CD8-positive, alpha-beta memory T cell (primary cell): ENCODE measurements around the gene LHX6. TPM values are rescaled to one million over a fixed set of nuclear protein-coding genes. Genes with fewer than 3 reads are reported as not detected.

Experiments used
- CTCF ChIA-PET: fragments of 350-600 bp; sonication (Branson Sonifier 250); formaldehyde crosslinking; loops from one replicate; lab custom pipeline; 2021; ENCODE audit warnings: antibody characterized with exemption; lab: Charles Lee
- POLR2A ChIA-PET: fragments of 350-600 bp; sonication (Branson Sonifier 250); formaldehyde crosslinking; loops from one replicate; lab custom pipeline; 2021; ENCODE audit warnings: antibody characterized with exemption; lab: Charles Lee
- DNase-seq, 5 donors: peaks; one replicate each; pipeline versions ENCODE4 v3.0.0 to v3.0.0-alpha.2; 2020 to 2022; ENCODE audit warnings: mixed read lengths in 1 of 5
- H3K27ac ChIP-seq: one replicate; pipeline ENCODE4 v1.7.0; 2013; ENCODE audit warnings: low read depth, mild to moderate bottlenecking, low read length, moderate library complexity
- H3K27me3 ChIP-seq: 2 replicates; pipeline ENCODE4 v1.7.0; 2013; ENCODE audit warnings: low read length, mild to moderate bottlenecking; ENCODE audit not compliant: insufficient read depth, poor library complexity, severe bottlenecking
- H3K36me3 ChIP-seq: 2 replicates; pipeline ENCODE4 v1.7.0; 2013; ENCODE audit warnings: mild to moderate bottlenecking, low read length, moderate library complexity; ENCODE audit not compliant: insufficient read depth
- H3K4me1 ChIP-seq: 2 replicates; pipeline ENCODE4 v1.7.0; 2013; ENCODE audit warnings: mild to moderate bottlenecking, low read length, moderate library complexity; ENCODE audit not compliant: insufficient read depth
- H3K4me3 ChIP-seq: 2 replicates; pipeline ENCODE4 v1.7.0; 2013; ENCODE audit warnings: mild to moderate bottlenecking, low read length
- H3K9me3 ChIP-seq: 2 replicates; pipeline ENCODE4 v1.7.0; 2013; ENCODE audit warnings: mild to moderate bottlenecking, low read length
- H3K27ac Mint-ChIP-seq, 8 donors: one replicate each; pipeline ENCODE4 v1.8.0; 2020 to 2021; ENCODE audit warnings: mixed read lengths in 8 of 8, mild to moderate bottlenecking in 6 of 8, inconsistent platforms in 3 of 8, moderate library complexity in 3 of 8
- H3K27me3 Mint-ChIP-seq, 2 donors: one replicate each; pipeline ENCODE4 v1.8.0; 2020 to 2021; ENCODE audit warnings: mixed read lengths in 2 of 2, mild to moderate bottlenecking in 1 of 2, moderate library complexity in 1 of 2
- H3K36me3 Mint-ChIP-seq, 3 donors: one replicate each; pipeline ENCODE4 v1.8.0; 2020 to 2021; ENCODE audit warnings: mixed read lengths in 3 of 3, inconsistent platforms in 1 of 3, mild to moderate bottlenecking in 1 of 3
- H3K4me1 Mint-ChIP-seq, 3 donors: one replicate each; pipeline ENCODE4 v1.8.0; 2020 to 2021; ENCODE audit warnings: mixed read lengths in 3 of 3, inconsistent platforms in 1 of 3, mild to moderate bottlenecking in 1 of 3
- H3K4me3 Mint-ChIP-seq, 7 donors: one replicate each; pipeline ENCODE4 v1.8.0; 2020 to 2021; ENCODE audit warnings: mixed read lengths in 7 of 7, mild to moderate bottlenecking in 6 of 7, moderate library complexity in 4 of 7, inconsistent platforms in 2 of 7
- H3K9me3 Mint-ChIP-seq, 5 donors: one replicate each; pipeline ENCODE4 v1.8.0; 2020 to 2022; ENCODE audit warnings: mixed read lengths in 5 of 5, mild to moderate bottlenecking in 3 of 5, moderate library complexity in 2 of 5, inconsistent platforms in 1 of 5
- polyA plus RNA-seq: library from polyadenylated mRNA; unstranded; fragments of 300-500 nt; fragmentation: Illumina TruSeq; gene quantifications from one replicate; pipeline ENCODE4 v1.2.3, GENCODE V29; 2021
- total RNA-seq, 2 experiments: library from RNA; stranded (reverse); gene quantifications; one replicate each; pipeline ENCODE4 v1.2.3, GENCODE V29; 2021

The LHX6 gene
- total and polyA plus RNA-seq, 3 experiments from 2014 or later = not detected

- Mint-ChIP-seq H3K4me3 (no peak overlapping the region), H3K36me3 (no peaks in the 10 kb centered on the region), H3K27ac (no peak overlapping the region), H3K27me3 (peaks cover 69 to 82% of the 10 kb centered on the region in 2 donors), H3K9me3 (no peaks in the 10 kb centered on the region), H3K4me1 (peaks cover 21 to 40% (median 26%) of the 10 kb centered on the region in 3 donors)
- Histone ChIP-seq H3K27me3 (peaks cover 26% of the 10 kb centered on the region), H3K9me3 (no peaks in the 10 kb centered on the region), H3K4me3 (no peak overlapping the region), H3K27ac (no peak overlapping the region), H3K36me3 (no peaks in the 10 kb centered on the region), H3K4me1 (peaks cover 4% of the 10 kb centered on the region)
- DNase-seq = no peak
- ChIA-PET CTCF (no interaction called here), POLR2A (no interaction called here)
These were observed 5.3 kb downstream of the LHX6 start for GRCh38 chr9:122223435-122223834.

GRCh38 chr9:122222791-122223190 lies 6.0 kb downstream of the LHX6 start:
- POLR2A ChIA-PET = no interaction called here

GRCh38 chr9:122221183-122221811 lies 7.5 kb downstream of the LHX6 start:
- POLR2A ChIA-PET = no interaction called here
- Histone ChIP-seq H3K27me3 (peaks cover 26% of the 10 kb centered on the region), H3K27ac (no peak overlapping the region), H3K4me3 (no peak overlapping the region), H3K4me1 (peaks cover 7% of the 10 kb centered on the region), H3K9me3 (no peaks in the 10 kb centered on the region), H3K36me3 (no peaks in the 10 kb centered on the region)
- Mint-ChIP-seq H3K36me3 (no peaks in the 10 kb centered on the region), H3K9me3 (no peaks in the 10 kb centered on the region), H3K27me3 (peaks cover 72 to 89% of the 10 kb centered on the region in 2 donors), H3K27ac (no peak overlapping the region), H3K4me1 (peaks cover 21 to 38% (median 24%) of the 10 kb centered on the region in 3 donors), H3K4me3 (no peak overlapping the region)
- DNase-seq = no peak
- CTCF ChIA-PET = interaction anchor here (0.9 kb wide), 1 partner anchor 10 kb away, joined by 3 read pairs; no protein-coding TSS in a partner anchor

More at GRCh38 chr9:122222791-122223190, 6.0 kb downstream of the LHX6 start:
- Mint-ChIP-seq H3K36me3 (no peaks in the 10 kb centered on the region), H3K27me3 (peaks cover 73 to 89% of the 10 kb centered on the region in 2 donors), H3K4me1 (peaks cover 27 to 46% (median 30%) of the 10 kb centered on the region in 3 donors), H3K9me3 (no peaks in the 10 kb centered on the region), H3K27ac (no peak overlapping the region), H3K4me3 (no peak overlapping the region)
- H3K27me3 ChIP-seq = peaks cover 26% of the 10 kb centered on the region
- H3K4me1 ChIP-seq = peaks cover 7% of the 10 kb centered on the region
- CTCF ChIA-PET = no interaction called here
- H3K27ac ChIP-seq = no peak overlapping the region
- no peaks in the 10 kb centered on the region for H3K9me3 ChIP-seq
- DNase-seq = no peak
- no peaks in the 10 kb centered on the region for H3K36me3 ChIP-seq
- H3K4me3 ChIP-seq = no peak overlapping the region

GRCh38 chr9:122220673-122221182 lies 8.0 kb downstream of the LHX6 start:
- Histone ChIP-seq H3K27ac (no peak overlapping the region), H3K36me3 (no peaks in the 10 kb centered on the region), H3K27me3 (peaks cover 26% of the 10 kb centered on the region), H3K4me1 (peaks cover 7% of the 10 kb centered on the region), H3K9me3 (no peaks in the 10 kb centered on the region), H3K4me3 (no peak overlapping the region)
- POLR2A ChIA-PET = no interaction called here
- DNase-seq = no peak
- Mint-ChIP-seq H3K27ac (no peak overlapping the region), H3K36me3 (no peaks in the 10 kb centered on the region), H3K27me3 (peaks cover 74 to 90% of the 10 kb centered on the region in 2 donors), H3K4me3 (peak overlapping the region in 2 of 7 donors; percentile 20 to 36), H3K4me1 (peaks cover 19 to 38% (median 22%) of the 10 kb centered on the region in 3 donors), H3K9me3 (no peaks in the 10 kb centered on the region)
- CTCF ChIA-PET = no interaction called here

GRCh38 chr9:122219856-122220672 lies 8.7 kb downstream of the LHX6 start:
- H3K27me3 Mint-ChIP-seq = peaks cover 72 to 90% of the 10 kb centered on the region in 2 donors
- Histone ChIP-seq H3K4me3 (no peak overlapping the region), H3K9me3 (no peaks in the 10 kb centered on the region), H3K27ac (no peak overlapping the region), H3K36me3 (no peaks in the 10 kb centered on the region), H3K27me3 (peaks cover 29% of the 10 kb centered on the region), H3K4me1 (peaks cover 7% of the 10 kb centered on the region)
- H3K4me3 Mint-ChIP-seq = peak overlapping the region in 5 of 7 donors; percentile 58 to 72 (median 66)
- H3K36me3 Mint-ChIP-seq = no peaks in the 10 kb centered on the region
- DNase-seq = no peak
- H3K4me1 Mint-ChIP-seq = peaks cover 19 to 38% (median 22%) of the 10 kb centered on the region in 3 donors
- ChIA-PET POLR2A (no interaction called here), CTCF (no interaction called here)
- H3K9me3 Mint-ChIP-seq = no peaks in the 10 kb centered on the region
- no peak overlapping the region for H3K27ac Mint-ChIP-seq

GRCh38 chr9:122218935-122219855 lies 9.6 kb downstream of the LHX6 start:
- CTCF ChIA-PET = no interaction called here
- H3K4me3 ChIP-seq = no peak overlapping the region
- no peaks in the 10 kb centered on the region for H3K36me3 Mint-ChIP-seq

GRCh38 chr9:122218071-122218934 lies 10.5 kb downstream of the LHX6 start:
- H3K36me3 ChIP-seq = no peaks in the 10 kb centered on the region
- H3K36me3 Mint-ChIP-seq = no peaks in the 10 kb centered on the region
- no peak overlapping the region for H3K27ac ChIP-seq
- ChIA-PET POLR2A (no interaction called here), CTCF (no interaction called here)
- H3K4me3 Mint-ChIP-seq = peak overlapping the region in 6 of 7 donors; percentile 15 to 72 (median 40)
- H3K27ac Mint-ChIP-seq = peak overlapping the region in 1 of 8 donors; percentile 21
- H3K9me3 ChIP-seq = no peaks in the 10 kb centered on the region
- no peak overlapping the region for H3K4me3 ChIP-seq
- peaks cover 10% of the 10 kb centered on the region for H3K4me1 ChIP-seq
- no peaks in the 10 kb centered on the region for H3K9me3 Mint-ChIP-seq
- peaks cover 38% of the 10 kb centered on the region for H3K27me3 ChIP-seq
- peaks cover 67 to 85% of the 10 kb centered on the region in 2 donors for H3K27me3 Mint-ChIP-seq
- peaks cover 21 to 46% (median 26%) of the 10 kb centered on the region in 3 donors for H3K4me1 Mint-ChIP-seq
- DNase-seq = no peak

More at GRCh38 chr9:122218935-122219855, 9.6 kb downstream of the LHX6 start:
- Histone ChIP-seq H3K27ac (no peak overlapping the region), H3K4me1 (peaks cover 7% of the 10 kb centered on the region), H3K36me3 (no peaks in the 10 kb centered on the region), H3K27me3 (peaks cover 34% of the 10 kb centered on the region), H3K9me3 (no peaks in the 10 kb centered on the region)
- peak overlapping the region in 1 of 8 donors; percentile 29 for H3K27ac Mint-ChIP-seq
- POLR2A ChIA-PET = no interaction called here
- peaks cover 21 to 42% (median 26%) of the 10 kb centered on the region in 3 donors for H3K4me1 Mint-ChIP-seq
- peaks cover 71 to 90% of the 10 kb centered on the region in 2 donors for H3K27me3 Mint-ChIP-seq
- H3K4me3 Mint-ChIP-seq = peak overlapping the region in 6 of 7 donors; percentile 45 to 72 (median 64)
- H3K9me3 Mint-ChIP-seq = no peaks in the 10 kb centered on the region
- no peak for DNase-seq
